GM10266 (cell line): ENCODE results near the gene RAET1E.
"Not testable (repeated sequence)": the region's sequence is repeated elsewhere in the genome, so short reads cannot be mapped to it uniquely, and the experiment has no call there.

Experiments used
- DNase-seq: peaks from one replicate; pipeline ENCODE4 v3.0.0; 2012; ENCODE audit errors: extremely low spot score
- TF ChIP-seq, protein P1 (sequence below): IDR thresholded peaks from 2 replicates; pipeline ENCODE4 v1.5.1; 2012; ENCODE audit warnings: mild to moderate bottlenecking, low read depth; ENCODE audit not compliant: control insufficient read depth, insufficient read depth; ENCODE audit errors: missing control alignments

The RAET1E gene

DNA sequence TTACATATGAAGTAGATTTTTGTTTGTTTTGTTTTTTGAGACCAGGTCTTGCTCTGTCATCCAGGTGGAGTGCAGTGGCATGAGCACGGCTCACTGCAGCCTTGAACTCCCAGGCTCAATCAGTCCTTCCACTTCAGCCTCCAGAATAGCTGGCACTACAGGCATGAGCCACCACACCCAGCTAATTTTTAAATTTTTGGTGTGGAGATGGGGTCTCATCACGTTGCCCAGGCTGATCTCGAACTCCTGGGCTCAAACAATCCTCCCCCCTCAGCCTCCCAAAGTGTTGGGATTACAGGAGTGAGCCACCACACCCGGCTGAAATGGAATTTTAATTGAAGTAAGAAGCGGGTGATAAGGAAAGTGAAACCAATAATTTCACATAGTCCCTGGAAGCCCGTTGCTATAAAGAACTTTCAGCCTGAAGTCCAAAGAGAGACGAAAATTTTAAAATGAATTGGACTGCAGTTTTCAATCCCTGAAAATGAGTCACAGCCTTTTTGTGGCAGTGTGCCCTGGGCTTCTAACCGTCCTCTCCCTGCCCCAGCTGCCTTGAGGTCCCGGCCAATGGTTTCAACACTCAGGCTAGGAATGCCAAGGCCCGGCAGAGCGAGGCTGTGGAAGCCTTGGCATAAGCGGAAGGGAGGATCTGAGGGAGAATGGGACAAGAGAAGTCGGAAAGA is 757 bp downstream of the RAET1E start:
- DNase-seq, result no peak
- TF ChIP-seq, protein P1, sequence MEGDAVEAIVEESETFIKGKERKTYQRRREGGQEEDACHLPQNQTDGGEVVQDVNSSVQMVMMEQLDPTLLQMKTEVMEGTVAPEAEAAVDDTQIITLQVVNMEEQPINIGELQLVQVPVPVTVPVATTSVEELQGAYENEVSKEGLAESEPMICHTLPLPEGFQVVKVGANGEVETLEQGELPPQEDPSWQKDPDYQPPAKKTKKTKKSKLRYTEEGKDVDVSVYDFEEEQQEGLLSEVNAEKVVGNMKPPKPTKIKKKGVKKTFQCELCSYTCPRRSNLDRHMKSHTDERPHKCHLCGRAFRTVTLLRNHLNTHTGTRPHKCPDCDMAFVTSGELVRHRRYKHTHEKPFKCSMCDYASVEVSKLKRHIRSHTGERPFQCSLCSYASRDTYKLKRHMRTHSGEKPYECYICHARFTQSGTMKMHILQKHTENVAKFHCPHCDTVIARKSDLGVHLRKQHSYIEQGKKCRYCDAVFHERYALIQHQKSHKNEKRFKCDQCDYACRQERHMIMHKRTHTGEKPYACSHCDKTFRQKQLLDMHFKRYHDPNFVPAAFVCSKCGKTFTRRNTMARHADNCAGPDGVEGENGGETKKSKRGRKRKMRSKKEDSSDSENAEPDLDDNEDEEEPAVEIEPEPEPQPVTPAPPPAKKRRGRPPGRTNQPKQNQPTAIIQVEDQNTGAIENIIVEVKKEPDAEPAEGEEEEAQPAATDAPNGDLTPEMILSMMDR, result no peak

DNA sequence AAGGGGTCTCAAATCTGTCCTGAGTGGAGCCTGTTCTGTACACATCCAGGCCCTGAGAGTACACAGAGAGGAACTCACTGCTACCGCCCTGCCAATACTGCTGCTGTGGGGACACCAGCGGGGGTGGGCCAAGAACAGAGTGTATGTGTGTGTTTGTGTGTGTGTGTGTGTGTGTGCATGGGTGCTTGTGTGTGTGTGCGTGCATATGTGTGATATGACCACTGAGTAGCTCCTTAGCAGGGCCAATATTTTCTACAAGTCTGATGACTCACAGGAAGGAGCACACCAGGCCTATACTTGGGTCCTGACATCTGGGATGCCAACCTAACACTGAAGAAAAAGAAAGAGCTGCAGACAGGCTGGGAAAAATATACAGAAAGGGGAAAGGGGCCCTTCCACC is 1.4 kb downstream of the RAET1E start:
- TF ChIP-seq, protein P1, result no peak
- DNase-seq, result no peak

DNA sequence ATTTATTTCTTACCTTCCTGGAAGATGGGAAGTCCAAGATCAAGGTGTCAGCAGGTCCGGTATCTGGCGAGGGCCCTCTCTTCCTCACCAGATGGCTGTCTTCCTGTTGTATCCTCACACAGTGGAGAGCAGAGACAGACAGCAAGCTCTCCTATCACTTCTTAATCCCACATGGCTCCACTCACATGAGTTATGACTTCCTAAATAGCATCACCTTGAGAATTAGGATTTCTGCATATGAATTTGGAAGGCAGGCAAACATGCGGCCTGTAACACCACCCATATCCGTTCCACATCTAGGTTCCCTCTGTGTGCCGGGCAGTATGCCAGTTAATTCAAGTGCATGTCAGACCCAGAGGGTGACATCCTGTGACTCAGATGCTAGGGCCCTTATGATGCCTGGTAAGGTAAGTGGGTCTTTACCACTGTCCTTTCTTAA is 2.1 kb downstream of the RAET1E start:
- TF ChIP-seq, protein P1, result no peak
- no peak for DNase-seq

DNA sequence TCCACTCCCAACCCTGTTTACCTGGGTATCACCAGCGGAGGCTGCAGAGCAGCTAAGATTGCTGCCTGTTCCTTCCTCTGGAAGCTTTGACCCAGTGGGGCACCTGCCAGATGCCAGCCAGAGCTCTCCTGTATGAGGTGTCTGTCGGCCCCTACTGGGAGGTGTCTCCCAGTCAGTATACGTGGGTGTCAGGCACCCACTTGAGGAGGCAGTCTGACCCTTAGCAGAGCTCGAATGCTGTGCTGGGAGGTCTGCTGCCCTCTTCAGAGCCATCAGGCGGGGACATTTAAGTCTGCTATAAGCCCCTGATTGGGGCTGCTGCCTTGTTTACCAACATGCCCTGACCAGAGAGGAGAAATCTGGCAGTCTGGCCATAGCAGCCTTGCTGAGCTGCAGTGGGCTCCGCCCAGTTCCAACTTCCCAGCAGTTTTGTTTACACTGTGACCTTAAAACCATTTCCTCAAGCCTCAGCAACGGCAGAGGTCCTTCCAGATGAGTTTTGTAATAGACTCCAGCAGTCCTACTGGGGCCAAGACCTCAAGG is 2.8 kb downstream of the RAET1E start:
- no peak for DNase-seq

DNA sequence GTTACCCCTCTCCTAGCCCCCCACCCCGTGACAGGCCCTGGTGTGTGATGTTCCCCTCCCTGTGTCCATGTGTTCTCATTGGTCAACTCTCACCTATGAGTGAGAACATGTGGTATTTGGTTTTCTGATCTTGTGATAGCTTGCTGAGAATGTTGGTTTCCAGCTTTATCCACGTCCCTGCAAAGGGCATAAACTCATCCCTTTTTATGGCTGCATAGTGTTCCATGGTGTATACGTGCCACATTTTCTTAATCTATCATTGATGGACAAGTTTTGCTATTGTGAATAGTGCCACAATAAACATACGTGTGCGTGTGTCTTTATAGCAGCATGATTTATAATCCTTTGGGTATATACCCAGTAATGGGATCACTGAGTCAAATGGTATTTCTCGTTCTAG is 6.0 kb downstream of the RAET1E start:
- not testable (repeated sequence) for DNase-seq

More for the DNA sequence above, 2.8 kb downstream of the RAET1E start:
- TF ChIP-seq, protein P1, result no peak

DNA sequence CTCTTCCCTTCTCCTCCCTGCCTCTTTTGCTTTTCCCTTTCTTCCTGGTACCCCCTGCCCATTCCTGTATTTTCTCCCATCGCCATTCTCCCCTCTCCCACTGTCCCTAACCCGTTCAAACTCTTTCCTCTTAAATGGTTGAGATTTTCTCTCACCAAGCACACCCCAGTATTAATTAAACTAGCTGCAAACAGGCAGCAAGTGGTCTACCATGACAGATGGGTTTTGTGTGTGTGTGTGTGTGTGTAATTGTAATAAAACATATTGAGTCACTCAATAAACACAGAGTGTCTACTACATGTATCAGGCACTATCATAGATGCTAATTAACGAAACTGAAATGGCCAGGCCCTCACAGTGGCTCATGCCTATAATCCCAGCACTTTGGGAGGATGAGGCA is 6.7 kb downstream of the RAET1E start:
- TF ChIP-seq, protein P1, result no peak
- DNase-seq, result no peak

DNA sequence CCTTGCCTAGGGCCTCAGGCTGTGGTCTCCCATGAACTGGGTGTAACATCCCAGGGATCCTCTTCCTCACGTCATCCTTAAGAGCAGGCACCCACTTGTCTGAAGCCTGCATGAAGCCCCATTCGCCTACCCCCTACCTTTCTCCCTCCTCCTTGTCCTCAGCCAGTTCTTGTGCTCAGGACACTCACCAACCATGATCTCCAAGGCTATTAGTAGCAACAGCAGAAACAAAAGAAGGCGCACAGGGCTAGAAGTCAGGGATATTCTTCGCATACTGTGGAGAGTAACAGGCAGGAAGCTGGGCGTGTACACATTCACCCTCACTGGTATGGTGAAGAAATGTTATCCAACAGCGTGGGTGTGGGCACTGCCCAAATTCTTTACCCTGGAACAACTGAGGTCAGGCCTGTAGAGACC is 7.3 kb downstream of the RAET1E start:
- TF ChIP-seq, protein P1, result no peak

More for the DNA sequence above, 7.3 kb downstream of the RAET1E start:
- DNase-seq, result no peak
